ENCODE data around the gene ADAT1. TPM values are rescaled to one million over a fixed set of nuclear protein-coding genes. Genes with fewer than 3 reads are reported as not detected.

Gene ADAT1
- total and polyA plus RNA-seq, 2 of the 8 experiments (the other 6 are each of a cell fraction or from before 2014, with no cell fraction given), result 30.7 to 44.7 TPM

DNA sequence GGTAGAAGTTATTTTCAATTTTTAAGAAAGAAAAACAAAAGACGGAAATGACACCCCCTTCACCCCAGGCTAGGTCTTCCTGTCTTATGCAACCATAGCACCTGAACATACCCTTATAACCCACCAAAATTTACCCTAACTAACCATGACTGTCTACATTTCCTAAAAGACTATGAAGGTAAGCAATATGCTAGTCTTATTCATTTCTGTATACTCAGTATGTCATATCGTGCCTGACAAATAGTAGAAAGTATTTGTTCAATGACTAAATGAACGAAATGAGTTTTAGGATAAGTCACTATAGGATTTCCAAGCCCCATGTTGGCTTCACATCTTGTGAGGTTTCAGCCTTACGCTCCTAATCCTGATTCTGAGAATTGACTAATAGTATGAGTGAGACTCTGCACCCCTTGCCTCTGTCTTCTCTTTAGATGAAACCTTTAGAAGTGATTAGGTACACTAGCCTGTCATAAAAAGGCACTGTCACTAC is 6.5 kb downstream of the ADAT1 start:
- WGBS, 2 experiments (ENCODE audit: extremely low coverage in 1 of 2, insufficient coverage in 1 of 2, insufficient read length in 1 of 2, insufficient replicate concordance in 2 of 2, low coverage in 1 of 2, low lambda C conversion rate in 2 of 2, missing lambda C conversion rate in 1 of 2), result 94% methylated on average over 4 of the region's 4 CpGs; no CpG with 5 or more reads in 1 of the 2 experiments
- Histone ChIP-seq H2BK120ac (replicated peaks; ENCODE audit: low read depth, low read length) (no peak overlapping the region), H3K27me3 (replicated peaks in 1 of 4; ENCODE audit: control insufficient read depth in 3 of 4, extremely low read depth in 1 of 4, insufficient read depth in 3 of 4, low read length in 3 of 4) (no peaks in the 10 kb centered on the region), H2BK15ac (ENCODE audit: low read length) (no peak overlapping the region), H3K79me1 (ENCODE audit: low read depth, low read length) (no peaks in the 10 kb centered on the region; the same call in 1 of the 2 replicates), H3K9ac (replicated peaks in 1 of 4; ENCODE audit: extremely low read depth in 1 of 4, low read depth in 3 of 4, low read length in 3 of 4) (no peak overlapping the region), H2BK20ac (ENCODE audit: low read length) (no peak overlapping the region), H2BK12ac (ENCODE audit: low read depth, low read length) (no peak overlapping the region), H4K91ac (replicated peaks; ENCODE audit: insufficient read length, low read length) (no peak overlapping the region), H3K27ac (ENCODE audit: low read depth, low read length) (no peak overlapping the region), H3K18ac (ENCODE audit: extremely low read depth, low read length) (no peak overlapping the region), H4K20me1 (replicated peaks in 1 of 2; ENCODE audit: control insufficient read depth in 1 of 2, insufficient read depth in 2 of 2, low read length in 2 of 2) (peaks cover 0 to 2% of the 10 kb centered on the region in 2 experiments), H3K23ac (ENCODE audit: insufficient read length) (no peak overlapping the region), H3K14ac (ENCODE audit: insufficient read length) (no peak overlapping the region), H2AFZ (ENCODE audit: low read length) (no peak overlapping the region), H2AK5ac (ENCODE audit: low read depth, low read length) (no peak overlapping the region), H3K4me2 (ENCODE audit: insufficient read depth in 1 of 2, low read depth in 2 of 2, low read length in 2 of 2) (no peak overlapping the region), H3K56ac (replicated peaks; ENCODE audit: insufficient read length, low read depth, low read length) (no peak overlapping the region), H4K8ac (ENCODE audit: extremely low read depth, insufficient read depth, low read length) (no peak overlapping the region), H3K4me1 (replicated peaks in 1 of 4; ENCODE audit: control insufficient read depth in 3 of 4, insufficient read depth in 4 of 4, low read length in 3 of 4) (peaks cover 0 to under 1% (median 0%) of the 10 kb centered on the region in 4 experiments; a peak in 1 of 7 replicates), H3K9me3 (ENCODE audit: insufficient read depth in 2 of 2, low read depth in 1 of 2, low read length in 1 of 2) (no peaks in the 10 kb centered on the region), H4K5ac (ENCODE audit: insufficient read length, low read depth, low read length) (no peak overlapping the region), H3K4ac (replicated peaks; ENCODE audit: insufficient read length, low read depth, low read length) (no peak overlapping the region), H3K36me3 (ENCODE audit: control insufficient read depth in 2 of 4, insufficient read depth in 4 of 4, low read length in 3 of 4) (peaks cover 10 to 67% (median 46%) of the 10 kb centered on the region in 4 experiments), H3K23me2 (ENCODE audit: low read depth, low read length) (no peaks in the 10 kb centered on the region), H3K4me3 (ENCODE audit: extremely low read depth in 1 of 4, insufficient read depth in 2 of 4, low read depth in 3 of 4, low read length in 4 of 4) (no peak overlapping the region), H2BK5ac (ENCODE audit: low read depth, low read length) (no peak overlapping the region), H3K79me2 (ENCODE audit: control insufficient read depth in 1 of 2, insufficient read depth in 2 of 2, low read length in 2 of 2) (0 out of 4 replicates have a peak, but pooled peaks cover 0 to 2% of the 10 kb centered on the region in 2 experiments)
- ChIA-PET CTCF (ENCODE audit: partially characterized antibody) (interaction anchor here (0.8 to 1.1 kb wide), 2 partner anchors 10 to 35 kb away, joined by 3 read pairs; no protein-coding TSS in a partner anchor), POLR2A (ENCODE audit: partially characterized antibody) (interaction anchor here (1.4 kb wide), 1 partner anchor 10 kb away, joined by 4 read pairs; no protein-coding TSS in a partner anchor)
- TF ChIP-seq, protein P1, sequence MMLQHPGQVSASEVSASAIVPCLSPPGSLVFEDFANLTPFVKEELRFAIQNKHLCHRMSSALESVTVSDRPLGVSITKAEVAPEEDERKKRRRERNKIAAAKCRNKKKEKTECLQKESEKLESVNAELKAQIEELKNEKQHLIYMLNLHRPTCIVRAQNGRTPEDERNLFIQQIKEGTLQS (IDR thresholded peaks at IDR 0.05; ENCODE audit: insufficient read depth, low read depth, low read length), result no peak
- FAIRE-seq (no peak), DNase-seq (ENCODE audit: low read depth in 1 of 2, low spot score in 2 of 2) (no peak)

All from H1 (cell line).